ENCODE data around the gene GCSH.

GRCh38 chr16:81117436-81117835 is 21.2 kb upstream of the GCSH start:
- TF ChIP-seq CTCF (optimal IDR thresholded peaks at IDR 0.05 in 1 of 3, IDR thresholded peaks at IDR 0.05 in 1 of 3, conservative IDR thresholded peaks at IDR 0.05 in 1 of 3; ENCODE audit: extremely low read depth in 1 of 3, insufficient read depth in 2 of 3, low read length in 3 of 3) (no peak), EZH2 (IDR thresholded peaks at IDR 0.05; ENCODE audit: low read length) (no peak)
